ENCODE data around the gene CYFIP1.

CYFIP1 gene

DNA sequence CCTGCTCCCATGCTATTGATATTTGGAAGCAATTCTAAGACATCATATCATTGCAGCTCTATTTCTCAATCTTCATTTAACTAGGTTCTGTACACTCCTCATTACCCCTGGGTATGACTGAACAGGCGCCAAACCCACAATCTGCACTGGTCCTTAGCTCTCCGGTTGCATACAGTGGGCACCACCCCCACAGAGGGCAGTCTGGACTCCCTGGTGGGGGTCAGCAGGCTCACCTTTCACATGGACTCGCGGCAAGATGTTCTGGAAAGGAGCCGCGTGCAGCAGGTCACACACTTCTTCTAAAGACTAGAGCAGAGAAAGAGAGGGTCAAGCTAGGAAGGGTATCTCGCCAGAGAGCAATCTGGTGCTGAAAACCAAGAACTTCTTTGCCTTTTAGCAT is 105.2 kb downstream of the CYFIP1 start:
- DNase-seq (ENCODE audit: insufficient read length, low spot score), result no peak
- no peak for FAIRE-seq

- no peak for DNase-seq (ENCODE audit: insufficient read length, low spot score)
- no peak for FAIRE-seq
Measured at GRCh38 chr15:22874256-22874655, 105.9 kb downstream of the CYFIP1 start.

DNA sequence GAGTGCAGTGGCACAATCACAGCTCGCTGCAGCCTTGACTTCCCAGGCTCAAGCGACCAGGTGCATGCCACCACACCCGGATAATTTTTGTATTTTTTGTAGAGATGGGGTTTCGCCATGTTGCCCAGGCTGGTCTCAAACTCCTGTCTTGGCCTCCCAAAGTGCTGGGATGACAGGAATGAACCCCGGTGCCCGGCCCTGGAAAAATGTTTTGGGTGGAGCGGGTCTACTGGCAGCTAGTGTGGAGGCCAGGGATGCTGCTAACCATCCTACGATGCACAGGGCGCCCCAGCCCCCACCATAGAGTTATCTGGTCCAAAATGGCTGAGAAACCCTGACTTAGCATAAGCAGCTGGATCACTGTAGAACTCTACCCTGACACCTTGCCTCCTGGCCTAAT is 106.3 kb downstream of the CYFIP1 start:
- DNase-seq (ENCODE audit: insufficient read length, low spot score), result no peak
- FAIRE-seq, result no peak

- peak; percentile 30 for DNase-seq (ENCODE audit: insufficient read length, low spot score)
- FAIRE-seq, result no peak
Measured at GRCh38 chr15:22872936-22873701, 107.0 kb downstream of the CYFIP1 start.

- DNase-seq (ENCODE audit: insufficient read length, low spot score) (no peak), FAIRE-seq (no peak)
Measured at GRCh38 chr15:22871481-22872086, 108.6 kb downstream of the CYFIP1 start.

DNA sequence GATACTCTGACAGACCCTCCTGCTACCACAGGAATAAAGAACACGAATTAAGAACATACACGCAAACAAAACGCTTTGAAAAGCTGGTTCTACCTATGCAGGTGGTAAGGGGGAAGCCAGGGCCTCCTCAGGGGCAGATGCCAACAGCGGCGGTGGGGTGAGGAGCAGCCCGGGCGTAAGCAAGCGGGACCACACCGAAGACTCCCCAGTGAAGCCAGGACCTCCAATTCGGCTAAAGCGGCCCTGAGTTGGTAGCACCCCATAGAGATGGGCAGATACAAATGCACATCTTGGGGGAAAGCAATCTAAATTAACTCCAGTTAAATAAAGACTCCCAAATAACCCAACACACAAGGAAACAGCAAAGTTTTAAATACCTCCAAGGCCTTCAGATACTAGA is 109.3 kb downstream of the CYFIP1 start:
- DNase-seq (ENCODE audit: insufficient read length, low spot score), result no peak
- FAIRE-seq, result no peak

- FAIRE-seq (no peak), DNase-seq (ENCODE audit: insufficient read length, low spot score) (no peak)
Measured at GRCh38 chr15:22869856-22870255, 110.3 kb downstream of the CYFIP1 start.

DNA sequence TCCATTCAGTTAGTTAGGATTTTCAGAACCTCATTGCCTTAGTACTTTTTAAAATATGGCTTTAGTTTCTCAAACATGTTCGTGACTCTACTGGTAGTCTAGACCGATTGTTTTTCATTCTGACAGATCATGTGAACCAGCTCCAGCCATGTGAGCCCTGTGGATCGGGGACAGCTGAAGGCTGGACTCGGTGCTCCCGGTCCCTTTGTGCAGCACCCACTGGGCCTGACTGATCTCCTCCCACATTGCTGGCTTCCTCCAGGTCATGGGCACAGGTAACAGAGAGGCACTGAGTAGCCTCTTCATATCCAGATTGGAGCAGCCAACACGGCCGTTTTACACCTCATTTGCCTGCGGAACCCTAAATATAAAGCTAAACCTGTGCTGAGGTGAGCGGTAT is 111.2 kb downstream of the CYFIP1 start:
- DNase-seq (ENCODE audit: insufficient read length, low spot score) (no peak), FAIRE-seq (no peak)

DNA sequence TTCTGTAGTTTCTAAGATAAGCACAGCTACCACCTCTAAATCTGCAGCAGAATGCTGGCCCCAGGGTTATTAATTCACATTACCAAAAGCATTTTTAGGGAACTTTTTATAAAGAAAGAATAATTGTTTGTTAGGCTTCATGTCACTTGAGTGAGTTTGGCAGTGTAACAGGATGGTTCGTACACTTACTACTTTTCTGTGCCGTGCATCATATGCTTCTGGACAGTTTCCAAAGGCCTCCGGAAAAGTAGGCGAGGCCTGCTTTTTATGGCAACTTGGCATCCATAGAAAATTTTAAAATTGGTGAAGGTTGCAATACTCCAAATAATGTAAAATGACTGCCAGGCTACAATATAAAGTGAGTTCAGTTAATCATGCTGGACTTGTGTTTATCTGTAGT is 111.7 kb downstream of the CYFIP1 start:
- no peak for FAIRE-seq

GRCh38 chr15:22867886-22868285 is 112.3 kb downstream of the CYFIP1 start:
- FAIRE-seq (no peak), DNase-seq (ENCODE audit: insufficient read length, low spot score) (no peak)

More for the DNA sequence above, 111.7 kb downstream of the CYFIP1 start:
- no peak for DNase-seq (ENCODE audit: insufficient read length, low spot score)

DNA sequence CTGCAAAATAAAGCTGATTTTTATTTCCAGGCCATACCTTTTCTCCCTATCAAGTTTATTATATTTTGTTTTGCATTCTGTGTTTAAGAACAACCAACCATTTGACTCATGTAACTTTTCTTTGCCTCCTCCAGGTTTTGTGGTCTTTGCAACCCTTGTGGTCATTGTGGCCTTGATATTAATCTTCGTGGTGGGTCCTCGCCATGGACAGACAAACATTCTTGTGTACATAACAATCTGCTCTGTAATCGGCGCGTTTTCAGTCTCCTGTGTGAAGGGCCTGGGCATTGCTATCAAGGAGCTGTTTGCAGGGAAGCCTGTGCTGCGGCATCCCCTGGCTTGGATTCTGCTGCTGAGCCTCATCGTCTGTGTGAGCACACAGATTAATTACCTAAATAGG is 114.1 kb downstream of the CYFIP1 start:
- no peak for FAIRE-seq
- no peak for DNase-seq (ENCODE audit: insufficient read length, low spot score)

GRCh38 chr15:22863356-22863755 is 116.8 kb downstream of the CYFIP1 start:
- no peak for DNase-seq (ENCODE audit: insufficient read length, low spot score)
- no peak for FAIRE-seq

DNA sequence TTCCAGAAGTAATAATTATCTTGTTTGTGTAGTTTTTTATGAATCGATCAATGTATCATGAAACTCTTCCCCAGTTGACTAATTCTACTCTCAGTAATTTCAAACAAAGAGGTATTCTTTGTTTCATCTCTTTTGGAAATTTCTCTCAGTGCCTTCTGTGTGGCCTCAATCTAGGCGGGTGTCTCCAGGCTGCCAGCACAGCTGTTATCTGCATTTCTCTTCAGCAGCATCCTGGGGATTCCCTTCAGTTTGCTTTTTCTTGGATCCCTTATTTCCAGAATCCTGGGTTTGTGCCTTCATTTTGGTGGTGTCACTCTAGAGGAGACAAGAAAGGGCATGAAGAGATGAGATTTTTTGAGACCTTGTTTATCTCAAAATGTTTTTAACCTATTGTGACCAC is 119.0 kb downstream of the CYFIP1 start:
- FAIRE-seq (no peak), DNase-seq (ENCODE audit: insufficient read length, low spot score) (no peak)

GRCh38 chr15:22856659-22857058 is 123.5 kb downstream of the CYFIP1 start:
- DNase-seq (ENCODE audit: insufficient read length, low spot score), result no peak
- FAIRE-seq, result no peak

GRCh38 chr15:22855791-22856190 is 124.4 kb downstream of the CYFIP1 start:
- FAIRE-seq (no peak), DNase-seq (ENCODE audit: insufficient read length, low spot score) (no peak)

DNA sequence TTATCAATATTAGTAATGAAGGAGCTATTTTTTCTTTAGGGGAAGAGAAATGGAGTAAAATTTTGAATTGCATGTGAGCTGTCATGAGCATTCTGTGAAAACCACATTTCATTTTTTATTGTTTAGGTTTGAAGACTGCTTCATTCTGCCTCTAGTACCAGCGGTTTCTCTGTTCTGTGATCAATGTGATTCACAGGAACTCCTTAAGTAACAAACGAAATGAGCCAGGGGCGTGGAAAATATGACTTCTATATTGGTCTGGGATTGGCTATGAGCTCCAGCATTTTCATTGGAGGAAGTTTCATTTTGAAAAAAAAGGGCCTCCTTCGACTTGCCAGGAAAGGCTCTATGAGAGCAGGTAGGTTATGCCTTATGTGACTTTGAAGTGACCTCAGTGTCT is 128.7 kb downstream of the CYFIP1 start:
- FAIRE-seq, result no peak

GRCh38 chr15:22850055-22850454 is 130.1 kb downstream of the CYFIP1 start:
- DNase-seq (ENCODE audit: insufficient read length, low spot score) (no peak), FAIRE-seq (no peak)

More for the DNA sequence above, 128.7 kb downstream of the CYFIP1 start:
- DNase-seq (ENCODE audit: insufficient read length, low spot score), result no peak

DNA sequence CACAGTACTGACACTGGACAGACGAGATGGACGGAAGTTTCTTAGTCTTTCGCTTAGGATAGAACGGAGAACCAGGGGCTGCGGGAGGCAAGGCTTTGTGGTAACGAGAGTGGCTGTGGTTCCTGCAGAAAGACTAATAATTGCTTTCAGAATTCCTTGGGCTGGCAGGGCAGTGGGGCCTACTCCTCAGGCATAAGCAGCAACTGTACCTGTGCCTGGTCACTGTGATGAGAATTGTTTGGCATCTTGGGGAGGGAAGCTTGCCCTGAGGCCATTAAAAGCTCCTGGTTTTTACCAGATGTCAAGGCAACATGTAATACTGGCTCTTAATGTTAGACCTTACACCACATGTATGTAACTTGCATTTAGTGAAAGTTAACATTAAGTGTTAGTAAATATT is 134.1 kb downstream of the CYFIP1 start:
- DNase-seq (ENCODE audit: insufficient read length, low spot score) (no peak), FAIRE-seq (no peak)

GRCh38 chr15:22845289-22845900 is 134.8 kb downstream of the CYFIP1 start:
- DNase-seq (ENCODE audit: insufficient read length, low spot score), result no peak
- no peak for FAIRE-seq

- FAIRE-seq, result no peak
- no peak for DNase-seq (ENCODE audit: insufficient read length, low spot score)
Measured at GRCh38 chr15:22844421-22845288, 135.5 kb downstream of the CYFIP1 start.

DNA sequence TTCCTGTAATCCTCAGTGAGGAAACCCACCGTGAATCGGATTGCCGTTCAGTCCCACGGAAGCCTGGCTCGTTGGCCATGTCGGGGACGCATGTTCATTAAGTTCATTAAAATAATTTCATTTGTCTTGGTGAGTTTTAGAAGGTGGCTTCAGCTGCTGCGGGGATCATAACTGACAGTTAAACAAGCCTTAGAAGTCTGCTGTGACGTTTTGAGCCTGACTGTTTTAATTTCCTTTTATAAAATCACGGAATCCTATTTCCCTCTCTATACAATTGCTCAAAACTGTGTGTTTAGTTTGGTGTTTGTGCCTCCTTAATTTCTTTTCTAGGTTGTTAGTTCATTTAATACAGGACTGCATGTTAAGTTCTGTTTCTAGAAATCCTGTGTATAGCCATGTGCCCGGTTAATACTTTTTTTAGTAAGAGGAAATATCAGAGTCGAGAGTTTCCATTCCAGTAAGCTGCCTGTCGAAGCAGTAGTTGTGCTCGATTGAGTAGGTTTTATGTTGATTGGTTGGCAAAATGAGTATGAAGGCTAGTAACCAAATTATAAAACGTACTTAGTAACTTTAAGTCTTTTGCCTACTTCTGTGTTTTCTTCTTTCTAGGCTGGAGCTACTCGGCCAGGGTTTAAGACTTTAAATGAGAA is 141.0 kb downstream of the CYFIP1 start:
- FAIRE-seq (no peak), DNase-seq (ENCODE audit: insufficient read length, low spot score) (no peak)
